Measurements from ENCODE around the gene GSTA2.

GRCh38 chr6:52760105-52760765 lies 3.0 kb downstream of the GSTA2 start:
- TF ChIP-seq CTCF (IDR thresholded peaks at IDR 0.05; ENCODE audit: insufficient read depth, low read length, poor library complexity, severe bottlenecking) (no peak), EZH2phosphoT487 (conservative IDR thresholded peaks at IDR 0.05; ENCODE audit: low read length) (no peak)
